AG04450 (cell line): ENCODE measurements around the gene ARFGAP2. TPM values are rescaled to one million over a fixed set of nuclear protein-coding genes. Genes with fewer than 3 reads are reported as not detected.

Experiments
- CTCF ChIA-PET: fragments of 300-600, 350-600 bp; formaldehyde crosslinking; extraction: SDS; loops from one replicate; lab custom pipeline; 2022; ENCODE audit warnings: antibody characterized with exemption, inconsistent platforms; lab: Charles Lee
- POLR2A ChIA-PET: fragments of 350-600 bp; formaldehyde crosslinking; extraction: SDS; loops from one replicate; lab custom pipeline; 2021; ENCODE audit warnings: antibody characterized with exemption, inconsistent platforms; lab: Yijun Ruan, JAX
- DNase-seq: peaks from one replicate; pipeline ENCODE4 v3.0.0-alpha.2; 2011; ENCODE audit warnings: low read depth, low spot score
- H3K27ac ChIP-seq: one replicate; pipeline ENCODE4 v1.5.1; 2012; ENCODE audit warnings: low read depth, low read length, control low read depth
- H3K27me3 ChIP-seq: one replicate; pipeline ENCODE4 v1.6.0; 2012; ENCODE audit warnings: low read length; ENCODE audit not compliant: control insufficient read depth, insufficient read depth
- H3K4me3 ChIP-seq: 2 replicates; pipeline ENCODE4 v1.5.1; 2011; ENCODE audit warnings: mild to moderate bottlenecking, low read depth, low read length, control low read depth
- H3K9me3 ChIP-seq: 2 replicates; pipeline ENCODE4 v1.5.1; 2012; ENCODE audit warnings: low read length; ENCODE audit not compliant: control insufficient read depth, insufficient read depth
- CTCF ChIP-seq: IDR thresholded peaks from 2 replicates; pipeline ENCODE4 v1.5.1; 2011; ENCODE audit warnings: low read depth, low read length, control low read depth, inconsistent platforms
- polyA plus RNA-seq: library from polyadenylated mRNA; depleted of rRNA; stranded (reverse); fragments of >200 nt; gene quantifications from 2 replicates; pipeline ENCODE4 v1.2.3, GENCODE V29; 2011

Gene ARFGAP2
- polyA plus RNA-seq, 1 experiment, result 38.6 TPM

GRCh38 chr11:47187723-47188122 lies 11.0 kb upstream of the ARFGAP2 start:
- Histone ChIP-seq H3K27me3 (no peaks in the 10 kb centered on the region), H3K27ac (peak overlapping the region; percentile 2), H3K4me3 (peak overlapping the region; percentile 67), H3K9me3 (no peaks in the 10 kb centered on the region)
- TF ChIP-seq CTCF, result no peak
- DNase-seq, result no peak
- ChIA-PET POLR2A (interaction anchor here (0.9 to 1.3 kb wide), 5 partner anchors 12 to 70 kb away, joined by 3 to 7 read pairs (median 3); partner anchors contain the start of genes ACP2, DDB2 and NR1H3), CTCF (interaction anchor here (0.5 to 2.3 kb wide), 9 partner anchors 8 to 167 kb away, joined by 3 to 13 read pairs (median 3); partner anchors contain the start of genes ACP2 and NR1H3)

- POLR2A ChIA-PET, result interaction anchor here (0.7 to 1.3 kb wide), 6 partner anchors 11 to 71 kb away, joined by 3 to 7 read pairs (median 3); partner anchors contain the start of genes ACP2, DDB2 and NR1H3
- Histone ChIP-seq H3K27ac (no peak overlapping the region), H3K4me3 (peak overlapping the region; percentile 67), H3K9me3 (no peaks in the 10 kb centered on the region), H3K27me3 (no peaks in the 10 kb centered on the region)
- peak; percentile 18 for TF ChIP-seq CTCF
- no peak for DNase-seq
- CTCF ChIA-PET, result interaction anchor here (0.6 to 2.3 kb wide), 8 partner anchors 9 to 167 kb away, joined by 3 to 13 read pairs (median 4); partner anchors contain the start of genes ACP2 and NR1H3
Observed at GRCh38 chr11:47186700-47187695, 10.3 kb upstream of the ARFGAP2 start.

- TF ChIP-seq CTCF, result no peak
- POLR2A ChIA-PET, result interaction anchor here (0.7 kb wide), 1 partner anchor 51 kb away, joined by 3 read pairs; no protein-coding TSS in a partner anchor
- Histone ChIP-seq H3K27ac (peak within 1 kb of the TSS; percentile 57), H3K9me3 (no peaks in the 10 kb centered on the region), H3K27me3 (no peaks in the 10 kb centered on the region), H3K4me3 (peak within 1 kb of the TSS; percentile 67)
- no peak for DNase-seq
- CTCF ChIA-PET, result interaction anchor here (0.6 to 2.3 kb wide), 9 partner anchors 8 to 188 kb away, joined by 3 to 13 read pairs (median 8); partner anchors contain the start of gene NR1H3
Observed at GRCh38 chr11:47186076-47186699, 9.5 kb upstream of the ARFGAP2 start, which contains the start of gene PACSIN3. Gene PACSIN3, minus strand, starts transcription at chr11:47186434. Its CDS starts 3,707 bp downstream, at chr11:47182727.

- Histone ChIP-seq H3K27me3 (no peaks in the 10 kb centered on the region), H3K4me3 (peak overlapping the region; percentile 67), H3K27ac (peak overlapping the region; percentile 57), H3K9me3 (no peaks in the 10 kb centered on the region)
- ChIA-PET CTCF (interaction anchor here (0.6 to 1.6 kb wide), 7 partner anchors 74 to 238 kb away, joined by 3 to 13 read pairs (median 5); no protein-coding TSS in a partner anchor), POLR2A (interaction anchor here (0.7 to 1.4 kb wide), 4 partner anchors 29 to 509 kb away, joined by 4 to 7 read pairs (median 5); partner anchors contain the start of genes ACP2 and DDB2)
- DNase-seq, result no peak
- TF ChIP-seq CTCF, result no peak
Observed at GRCh38 chr11:47185305-47186075, 8.8 kb upstream of the ARFGAP2 start.
